Measurements from ENCODE around the gene PES1. TPM values are rescaled to one million over a fixed set of nuclear protein-coding genes. Genes with fewer than 3 reads are reported as not detected.

PES1 gene
- total RNA-seq, 1 experiment from 2014 or later = 145 TPM

GRCh38 chr22:30539368-30539767 lies 52.3 kb downstream of the PES1 start:
- DNase-seq (ENCODE audit: unreplicated experiment) = no peak
- BruUV-seq (replicated peaks) = no TSS peak
- ChIA-PET CTCF (no interaction called here), POLR2A (no interaction called here)
- no peak for TF ChIP-seq CTCF (IDR thresholded peaks at IDR 0.05; ENCODE audit: unreplicated experiment)
- Mint-ChIP-seq H3K36me3 (ENCODE audit: insufficient read depth, unreplicated experiment) (no peaks in the 10 kb centered on the region), H3K9me3 (ENCODE audit: unreplicated experiment) (no peaks in the 10 kb centered on the region), H3K4me3 (ENCODE audit: unreplicated experiment) (no peak overlapping the region), H3K27ac (ENCODE audit: low read depth, unreplicated experiment) (no peak overlapping the region), H3K27me3 (ENCODE audit: insufficient read depth, unreplicated experiment) (peaks cover 2% of the 10 kb centered on the region), H3K4me1 (ENCODE audit: insufficient read depth, unreplicated experiment) (no peaks in the 10 kb centered on the region)
- intact Hi-C loops (cut with micrococcal nuclease) = no loop called here

- DNase-seq (ENCODE audit: unreplicated experiment) = peak; percentile 47
- TF ChIP-seq CTCF (IDR thresholded peaks at IDR 0.05; ENCODE audit: unreplicated experiment) = no peak
- no TSS peak for BruUV-seq (replicated peaks)
- POLR2A ChIA-PET = no interaction called here
- no peak overlapping the region for H3K4me3 Mint-ChIP-seq (ENCODE audit: unreplicated experiment)
- intact Hi-C loops (cut with micrococcal nuclease) = no loop called here
- CTCF ChIA-PET = interaction anchor here (0.6 kb wide), 1 partner anchor 10 kb away, joined by 3 read pairs; no protein-coding TSS in a partner anchor
- no peaks in the 10 kb centered on the region for H3K27me3 Mint-ChIP-seq (ENCODE audit: insufficient read depth, unreplicated experiment)
- H3K9me3 Mint-ChIP-seq (ENCODE audit: unreplicated experiment) = no peaks in the 10 kb centered on the region
- no peaks in the 10 kb centered on the region for H3K4me1 Mint-ChIP-seq (ENCODE audit: insufficient read depth, unreplicated experiment)
- H3K27ac Mint-ChIP-seq (ENCODE audit: low read depth, unreplicated experiment) = no peak overlapping the region
- H3K36me3 Mint-ChIP-seq (ENCODE audit: insufficient read depth, unreplicated experiment) = no peaks in the 10 kb centered on the region
Measured at GRCh38 chr22:30538280-30538679, 53.4 kb downstream of the PES1 start.

- intact Hi-C loops (cut with micrococcal nuclease) = no loop called here
- no TSS peak for BruUV-seq (replicated peaks)
- DNase-seq (ENCODE audit: unreplicated experiment) = no peak
- Mint-ChIP-seq H3K9me3 (ENCODE audit: unreplicated experiment) (no peaks in the 10 kb centered on the region), H3K4me1 (ENCODE audit: insufficient read depth, unreplicated experiment) (no peaks in the 10 kb centered on the region), H3K27me3 (ENCODE audit: insufficient read depth, unreplicated experiment) (no peaks in the 10 kb centered on the region), H3K4me3 (ENCODE audit: unreplicated experiment) (no peak overlapping the region), H3K36me3 (ENCODE audit: insufficient read depth, unreplicated experiment) (no peaks in the 10 kb centered on the region), H3K27ac (ENCODE audit: low read depth, unreplicated experiment) (no peak overlapping the region)
- TF ChIP-seq CTCF (IDR thresholded peaks at IDR 0.05; ENCODE audit: unreplicated experiment) = no peak
- ChIA-PET POLR2A (no interaction called here), CTCF (no interaction called here)
Measured at GRCh38 chr22:30537083-30537731, 54.5 kb downstream of the PES1 start.

- Mint-ChIP-seq H3K27me3 (ENCODE audit: insufficient read depth, unreplicated experiment) (no peaks in the 10 kb centered on the region), H3K4me1 (ENCODE audit: insufficient read depth, unreplicated experiment) (no peaks in the 10 kb centered on the region), H3K36me3 (ENCODE audit: insufficient read depth, unreplicated experiment) (no peaks in the 10 kb centered on the region), H3K27ac (ENCODE audit: low read depth, unreplicated experiment) (no peak overlapping the region), H3K9me3 (ENCODE audit: unreplicated experiment) (no peaks in the 10 kb centered on the region), H3K4me3 (ENCODE audit: unreplicated experiment) (no peak overlapping the region)
- no TSS peak for BruUV-seq (replicated peaks)
- CTCF ChIA-PET = interaction anchor here (0.7 kb wide), 1 partner anchor 36 kb away, joined by 3 read pairs; no protein-coding TSS in a partner anchor
- TF ChIP-seq CTCF (IDR thresholded peaks at IDR 0.05; ENCODE audit: unreplicated experiment) = no peak
- no peak for DNase-seq (ENCODE audit: unreplicated experiment)
- intact Hi-C loops (cut with micrococcal nuclease) = no loop called here
- POLR2A ChIA-PET = no interaction called here
Measured at GRCh38 chr22:30535182-30535581, 56.5 kb downstream of the PES1 start.

Measured in MCF 10A (cell line).